GM19238 (cell line): Measurements from ENCODE around the gene KDELR3.

Experiments
- DNase-seq: peaks from one replicate; pipeline ENCODE4 v3.0.0; 2011; ENCODE audit warnings: low spot score; ENCODE audit not compliant: insufficient read length

KDELR3 gene

DNA sequence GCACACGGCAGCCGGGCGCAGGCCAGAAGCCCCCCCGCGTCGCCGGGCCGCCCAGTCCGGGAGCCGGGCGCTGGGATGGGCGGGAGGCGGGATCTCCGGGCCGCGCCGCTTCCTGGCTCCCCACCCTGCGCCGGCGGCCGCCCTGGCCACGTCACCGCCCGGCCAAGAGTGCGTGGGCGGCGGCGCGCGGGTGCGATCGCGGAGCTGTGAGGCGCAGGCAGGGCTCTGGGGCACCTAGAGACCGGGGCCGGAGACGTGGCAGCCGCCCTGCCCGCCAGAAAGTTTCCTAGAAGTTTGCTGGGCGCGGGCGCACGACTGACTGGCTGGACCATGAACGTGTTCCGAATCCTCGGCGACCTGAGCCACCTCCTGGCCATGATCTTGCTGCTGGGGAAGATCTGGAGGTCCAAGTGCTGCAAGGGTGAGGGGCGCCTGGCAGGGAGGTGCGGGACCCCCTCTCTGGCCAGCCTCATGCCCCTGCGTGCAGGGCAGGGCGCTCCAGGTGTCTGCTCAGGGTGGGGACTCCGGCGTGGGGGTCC lies at the start of gene KDELR3:
KDELR3 (plus strand) TSS at position 193 of the 539 bp plus-strand sequence; CDS start at position 331, 138 bp downstream.
- no peak for DNase-seq

DNA sequence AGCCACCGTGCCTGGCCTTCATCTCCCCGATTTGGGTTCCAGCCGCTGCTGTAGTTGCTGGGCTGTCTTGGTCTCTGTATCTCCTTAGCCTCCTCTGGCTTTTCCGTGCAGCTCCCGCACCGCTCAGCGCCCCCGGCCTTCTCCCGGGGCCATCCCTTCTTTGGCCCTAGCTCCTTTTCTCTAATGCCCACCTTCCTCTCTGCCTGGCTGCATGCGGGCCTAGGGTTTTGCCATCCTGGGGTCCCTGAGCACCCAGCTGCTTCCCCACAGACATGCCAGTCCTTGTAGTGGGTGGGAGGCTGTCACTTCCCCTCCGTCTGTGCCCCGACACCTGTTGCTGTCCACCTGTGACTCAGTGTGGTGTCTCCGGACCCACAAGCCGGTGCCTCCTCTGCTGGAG lies 49.3 kb upstream of the KDELR3 start:
- no peak for DNase-seq

DNA sequence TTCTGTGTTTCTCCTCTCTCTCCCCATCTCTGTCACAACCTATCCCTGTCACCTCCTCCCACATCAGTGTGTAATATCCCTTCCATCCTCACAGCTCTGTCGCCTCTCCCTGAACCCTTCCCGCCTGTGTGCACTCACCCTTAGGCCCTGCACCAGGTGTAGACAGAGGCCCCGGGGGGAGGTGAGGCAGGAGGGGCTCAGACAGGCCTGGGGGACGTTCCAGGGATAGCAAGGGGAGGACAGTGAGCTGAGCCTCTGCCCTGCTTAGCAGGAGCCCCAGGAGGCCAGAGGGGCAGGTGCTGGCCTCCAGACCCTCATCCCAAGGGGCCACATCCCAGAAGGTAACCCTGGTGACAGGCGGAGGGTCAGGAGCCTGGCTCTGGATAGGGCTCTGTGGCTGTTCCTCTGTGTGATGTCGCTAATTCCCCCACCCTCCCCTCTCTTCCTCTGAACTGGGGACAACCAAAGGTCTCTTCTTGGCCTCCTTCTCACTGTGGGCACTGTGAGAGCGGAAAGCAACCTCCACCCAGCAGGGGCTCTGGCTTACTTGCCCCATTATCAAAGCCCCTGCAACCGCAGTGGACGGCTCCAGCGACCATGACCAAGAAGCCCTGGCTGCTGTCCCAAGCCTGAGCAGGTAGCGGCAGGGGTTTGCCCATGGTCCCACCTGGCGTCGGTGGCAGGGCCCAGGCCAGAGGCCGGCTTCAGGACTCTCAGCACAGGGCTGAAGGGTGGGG lies 48.6 kb upstream of the KDELR3 start:
- no peak for DNase-seq

DNA sequence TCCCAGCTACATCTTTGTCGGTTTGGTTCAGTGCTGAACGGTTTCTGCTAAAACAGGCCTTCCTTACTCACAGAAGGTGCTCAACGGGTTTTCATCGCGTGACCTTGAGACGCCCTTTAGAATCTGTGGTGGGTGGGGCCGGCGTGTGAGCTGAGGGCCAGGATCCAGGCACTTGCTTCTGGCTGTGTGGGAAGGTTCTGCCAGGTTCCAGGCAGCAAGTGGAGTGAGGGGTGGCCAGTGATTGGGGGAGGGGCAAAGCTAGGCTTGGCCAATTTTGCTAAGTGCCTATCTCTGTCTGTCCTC lies 48.1 kb upstream of the KDELR3 start:
- DNase-seq: no peak

DNA sequence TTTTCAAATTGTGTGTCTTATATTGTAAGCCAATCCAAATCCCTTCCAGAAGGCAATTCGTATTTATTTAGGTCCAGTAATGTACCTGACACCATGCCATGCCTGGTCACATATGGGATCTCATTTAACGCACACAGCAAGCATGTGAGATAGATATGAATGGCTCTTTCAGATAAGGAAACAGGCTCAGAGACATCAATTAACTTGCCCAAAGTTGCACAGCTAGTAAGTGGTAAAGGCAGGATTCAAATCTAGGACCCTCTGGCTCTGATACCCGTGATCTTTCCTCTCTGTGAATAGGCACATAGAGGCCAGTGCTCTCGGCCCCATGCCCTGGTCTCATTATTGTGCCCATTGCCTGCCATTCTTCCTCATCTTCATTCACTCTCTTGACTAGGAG lies 47.2 kb upstream of the KDELR3 start:
- DNase-seq: no peak

DNA sequence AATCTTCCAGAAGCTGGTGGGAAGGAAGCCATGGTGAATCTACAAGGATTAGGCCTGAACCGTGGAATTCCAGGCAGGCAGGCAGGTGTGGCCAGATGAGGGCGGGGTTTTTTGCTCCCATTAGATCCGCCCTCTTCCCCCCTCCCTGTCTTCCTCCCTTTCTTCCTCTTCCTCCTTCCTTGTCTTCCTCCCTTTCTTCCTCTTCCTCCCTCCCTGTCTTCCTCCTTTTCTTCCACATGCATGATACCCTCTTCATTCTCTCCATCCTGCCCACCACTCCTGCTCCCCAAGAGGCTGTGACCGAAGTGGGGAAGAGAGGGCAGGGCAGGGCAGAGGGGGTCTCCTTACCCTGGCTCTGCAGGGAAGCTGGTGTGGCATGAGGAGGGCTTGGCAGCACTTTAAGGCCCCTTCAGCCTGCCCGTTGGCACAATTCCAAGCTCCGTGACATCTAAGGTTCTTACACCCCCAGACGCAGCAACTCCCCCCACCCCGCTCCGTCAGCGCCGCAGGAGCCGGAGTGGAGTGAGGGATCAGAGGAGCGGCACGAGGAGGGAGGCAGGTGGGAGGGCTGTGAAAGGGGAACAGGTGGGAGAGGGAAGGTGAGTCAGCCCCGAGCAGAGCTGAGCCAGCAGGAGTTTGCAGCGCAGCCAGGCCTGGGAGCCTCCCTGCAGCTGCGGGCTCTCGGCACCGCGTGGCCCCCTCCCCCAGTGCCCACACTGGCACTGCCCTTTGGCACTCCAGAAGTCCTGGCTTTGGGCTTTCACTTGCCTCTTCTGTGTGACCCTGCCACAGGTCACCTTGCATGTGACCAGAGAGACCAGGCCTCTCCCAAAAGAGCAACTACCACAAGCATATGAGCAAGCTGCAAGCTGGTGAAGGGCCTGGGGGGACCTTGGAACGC lies 45.0 kb upstream of the KDELR3 start:
- DNase-seq: no peak

DNA sequence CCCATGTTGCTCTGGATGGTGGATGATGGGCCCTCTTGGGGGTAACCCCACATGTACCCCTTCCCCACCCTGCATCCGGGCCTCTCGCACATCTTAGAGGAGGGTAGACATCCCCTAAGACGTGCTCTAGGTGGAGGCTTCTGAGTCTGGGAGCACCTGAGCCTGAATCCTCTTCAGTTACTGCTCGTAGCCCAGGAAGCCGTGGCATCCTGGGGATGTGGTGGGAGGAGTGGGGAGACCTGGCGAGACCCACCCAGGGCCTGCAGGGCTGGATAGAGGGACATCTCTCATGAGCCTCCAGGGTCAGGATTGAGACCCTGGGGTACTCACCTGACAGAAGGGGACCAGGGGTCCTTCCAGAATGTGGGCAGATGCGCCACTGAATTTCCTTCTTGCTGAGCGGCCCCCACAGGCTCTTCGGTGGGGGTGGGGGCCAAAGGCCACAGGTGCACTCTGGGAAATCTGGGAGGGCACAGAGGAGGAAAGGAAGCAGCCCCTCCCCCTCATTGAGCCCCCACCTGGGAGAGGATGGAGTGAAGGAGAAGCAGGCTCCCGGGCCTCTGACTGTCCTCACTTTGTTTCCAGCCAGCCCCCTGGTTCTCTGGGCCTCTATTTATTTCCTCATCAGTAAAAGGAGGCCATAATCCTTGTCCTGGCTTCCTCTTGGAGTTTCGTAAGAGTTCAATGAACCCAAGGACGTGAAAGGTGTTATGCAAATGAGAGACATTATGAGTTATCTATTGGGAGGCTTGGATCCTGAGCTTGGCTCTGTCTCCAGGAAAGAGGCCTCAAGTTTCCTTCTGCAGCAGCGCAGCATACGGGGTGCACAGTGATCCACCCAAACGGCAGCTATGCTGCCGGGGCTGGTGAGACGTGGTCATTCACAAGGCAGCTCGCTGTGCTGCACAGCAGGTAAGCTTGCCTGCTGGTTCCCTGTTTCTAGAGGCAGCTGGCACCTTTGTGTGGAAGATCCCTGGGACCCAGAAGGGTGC lies 44.1 kb upstream of the KDELR3 start:
- no peak for DNase-seq

DNA sequence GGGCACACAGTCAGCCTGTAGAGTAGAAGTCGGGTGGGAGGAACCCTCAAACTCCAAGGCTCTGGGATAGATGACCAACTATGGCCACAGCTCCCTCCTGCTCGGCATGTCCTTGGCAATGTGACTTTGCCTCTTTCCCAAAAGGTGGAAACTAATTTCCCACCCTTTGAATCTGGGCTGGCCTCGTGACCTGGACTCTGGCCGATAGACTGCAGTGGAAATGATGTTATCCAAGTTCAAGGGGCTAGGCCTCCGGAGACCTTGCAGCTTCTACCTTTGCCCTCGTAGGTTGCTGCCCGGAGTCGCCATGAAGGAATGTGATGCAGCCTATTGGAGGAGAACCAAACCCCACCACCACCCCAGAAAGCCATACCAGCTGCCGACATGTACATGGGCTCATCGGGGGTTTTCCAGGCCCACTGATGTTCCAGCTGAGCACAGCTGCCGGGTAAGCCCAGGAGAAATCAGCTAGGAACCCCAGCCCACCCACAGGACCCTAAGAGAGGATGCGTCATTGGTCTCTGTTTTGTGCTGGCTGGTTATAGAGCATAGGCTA lies 43.3 kb upstream of the KDELR3 start:
- DNase-seq: no peak

DNA sequence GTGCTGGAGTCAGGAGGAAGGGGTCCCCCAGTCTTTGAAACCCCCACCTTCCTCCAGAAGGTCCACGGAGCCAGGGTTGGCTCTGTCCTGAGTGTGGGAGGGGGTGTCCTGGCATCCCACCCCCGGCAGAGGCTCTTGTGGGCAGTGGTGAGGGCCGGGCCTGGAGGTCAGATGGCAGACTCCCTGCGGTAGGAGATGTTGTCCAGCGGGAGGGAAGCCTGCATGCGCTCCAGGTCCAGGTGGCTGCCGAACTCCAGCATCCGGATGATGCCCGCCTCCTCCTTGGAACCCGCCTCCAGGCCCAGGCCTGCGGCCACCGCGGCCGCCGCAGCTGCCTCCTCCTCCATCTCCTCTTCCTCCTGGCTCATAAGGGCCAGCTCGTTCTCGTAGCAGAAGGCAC lies 41.3 kb upstream of the KDELR3 start:
- no peak for DNase-seq

DNA sequence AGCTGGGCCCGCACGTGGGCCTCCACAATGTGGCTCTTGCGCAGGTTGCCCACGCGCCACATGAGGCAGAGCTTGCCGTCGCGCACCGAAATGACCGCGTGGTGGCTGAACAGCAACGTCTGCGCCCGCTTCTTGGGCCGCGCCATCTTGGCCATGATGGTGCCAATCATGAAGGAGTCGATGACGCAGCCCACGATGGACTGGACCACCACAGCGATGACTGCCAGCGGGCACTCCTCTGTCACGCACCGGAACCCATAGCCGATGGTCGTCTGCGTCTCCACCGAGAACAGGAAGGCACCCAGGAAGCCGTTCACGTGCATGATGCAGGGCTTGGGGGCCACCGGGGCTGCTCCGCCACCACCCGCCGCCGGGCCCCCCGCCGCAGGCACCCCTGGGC lies 40.4 kb upstream of the KDELR3 start:
- no peak for DNase-seq

DNA sequence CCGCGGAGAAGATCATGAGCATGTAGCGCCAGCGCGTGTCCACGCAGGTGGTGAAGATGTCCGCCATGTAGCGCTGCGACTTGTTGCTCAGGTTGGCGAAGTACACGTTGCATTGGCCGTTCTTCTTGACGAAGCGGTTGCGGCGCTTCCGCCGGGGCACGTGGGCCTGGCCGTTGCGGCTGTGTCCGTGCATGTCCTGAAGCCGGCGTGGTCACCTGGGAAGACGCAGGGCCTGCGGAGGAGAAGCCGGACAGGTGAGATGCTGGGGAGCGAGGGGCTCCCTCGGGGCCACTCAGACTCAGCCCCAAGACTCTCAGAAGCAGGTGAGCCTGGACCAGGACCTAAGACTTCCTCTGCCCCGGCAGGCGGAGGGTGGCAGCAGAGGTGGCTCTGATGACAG lies 40.0 kb upstream of the KDELR3 start:
- no peak for DNase-seq

DNA sequence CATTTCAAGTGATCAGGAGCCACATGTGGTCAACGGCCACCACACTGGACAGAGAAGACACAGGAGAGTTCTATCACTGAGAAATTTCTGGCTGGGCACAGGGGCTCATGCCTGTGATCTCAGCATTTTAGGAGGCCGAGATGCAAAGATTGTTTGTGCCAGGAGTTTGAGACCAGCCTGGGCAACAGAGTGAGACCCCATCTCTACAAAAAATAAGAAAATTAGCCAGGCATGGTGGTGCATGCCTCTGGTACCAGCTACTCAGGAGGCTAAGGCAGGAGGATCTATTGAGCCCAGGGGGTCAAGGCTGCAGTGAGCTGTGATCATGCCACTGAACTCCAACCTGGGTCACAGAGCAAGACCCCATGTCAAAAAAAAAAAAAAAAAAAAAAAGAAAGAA lies 39.2 kb upstream of the KDELR3 start:
- no peak for DNase-seq

DNA sequence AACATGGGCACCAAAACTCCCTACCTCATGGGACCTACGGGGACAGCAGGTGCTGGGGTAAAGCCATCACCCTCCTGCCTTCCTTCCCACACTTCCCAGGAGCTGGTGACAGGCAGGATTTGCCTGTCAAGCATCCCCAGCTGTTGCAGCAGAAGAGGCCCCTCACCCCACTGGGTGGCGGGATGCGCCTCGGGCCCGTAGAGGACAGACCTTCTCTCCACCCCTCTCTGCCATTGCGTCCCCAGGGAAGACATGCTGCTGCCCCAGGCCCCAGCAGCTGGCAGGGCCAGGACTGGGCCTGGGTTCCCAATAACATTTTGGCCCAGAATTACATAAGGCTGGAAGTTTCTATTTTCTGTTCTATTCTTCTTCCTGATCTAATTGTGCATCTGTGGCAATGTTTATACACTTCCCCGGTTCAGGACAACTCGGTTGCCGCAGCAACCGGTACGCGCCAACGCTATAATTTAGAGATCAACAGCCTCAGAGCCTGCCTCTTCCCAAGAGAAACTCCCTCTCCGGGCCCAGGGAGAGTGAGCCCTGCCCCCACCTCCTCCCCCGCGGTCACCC lies 38.3 kb upstream of the KDELR3 start:
- no peak for DNase-seq

DNA sequence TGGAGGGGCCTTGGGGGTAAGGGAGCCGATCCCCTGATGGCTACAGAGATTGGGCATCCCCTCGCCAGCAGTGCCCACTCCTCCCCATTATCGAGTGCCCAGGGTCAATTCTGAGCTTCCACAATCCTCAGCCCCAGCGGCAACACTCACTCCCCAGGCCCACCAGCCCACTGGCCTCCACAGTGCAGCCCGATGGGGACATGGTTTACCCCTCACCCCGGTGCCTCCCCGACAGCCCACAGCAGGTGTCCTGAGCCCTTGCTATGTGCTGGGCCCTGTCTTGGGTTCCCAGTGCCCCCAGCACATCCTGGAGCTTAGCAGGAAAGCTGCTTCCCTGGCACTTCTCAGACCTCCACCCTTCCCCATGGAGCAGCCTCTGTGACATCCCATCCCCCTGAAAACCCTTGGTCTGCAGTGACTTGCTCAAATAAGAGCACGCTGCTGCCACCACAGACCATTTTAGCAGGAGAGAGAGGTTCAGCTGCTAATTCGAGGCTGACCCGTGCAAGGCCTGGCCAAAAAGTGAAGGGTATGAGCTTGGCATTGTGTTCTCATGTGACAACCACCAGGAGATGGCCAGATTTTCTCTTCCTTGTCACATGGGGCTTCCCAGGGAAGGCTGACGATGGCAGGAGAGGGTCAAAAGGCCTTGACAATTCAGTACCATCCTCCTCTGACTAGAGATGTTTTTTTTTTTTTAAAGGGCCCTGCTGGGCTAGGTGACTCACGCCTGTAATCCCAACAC lies 36.5 kb upstream of the KDELR3 start:
- no peak for DNase-seq

DNA sequence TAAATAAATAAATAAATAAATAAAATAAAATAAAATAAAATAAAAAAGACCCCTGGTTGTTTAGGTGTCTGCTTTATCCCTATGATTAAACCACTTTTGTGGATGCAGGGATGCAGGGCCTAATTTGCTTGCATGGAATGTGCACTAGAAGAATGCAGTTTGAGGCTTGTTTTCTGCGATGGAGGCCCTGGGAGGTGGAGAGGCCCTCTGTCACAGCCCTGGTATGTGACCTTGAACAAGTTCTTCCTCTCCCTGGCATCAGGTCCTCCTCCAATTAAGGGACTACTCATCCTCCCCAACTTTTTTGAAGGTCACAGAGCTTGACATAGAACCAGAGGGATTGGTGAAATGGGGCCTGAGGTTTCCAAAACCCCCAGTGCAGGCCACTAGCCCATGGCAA lies 35.6 kb upstream of the KDELR3 start:
- no peak for DNase-seq

DNA sequence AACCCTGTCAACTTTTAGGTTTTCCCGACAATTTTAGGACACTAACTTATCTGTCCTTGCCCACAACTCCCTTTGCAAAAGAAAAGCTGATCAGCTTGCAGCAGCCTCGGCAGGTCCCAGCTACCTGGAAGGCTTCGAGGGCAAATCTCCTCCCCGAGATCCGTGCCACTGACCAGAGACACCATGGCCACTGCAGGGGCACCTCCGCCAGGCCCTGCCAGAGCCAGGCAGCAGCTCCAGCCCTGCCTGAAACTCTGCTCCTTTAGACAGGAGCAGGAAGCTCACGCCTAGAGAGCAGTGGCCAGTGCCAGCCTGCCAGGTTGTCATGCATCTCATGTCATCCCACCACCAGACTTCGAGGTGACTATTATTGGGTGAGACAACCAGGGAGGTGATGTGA lies 34.0 kb upstream of the KDELR3 start:
- DNase-seq: no peak

DNA sequence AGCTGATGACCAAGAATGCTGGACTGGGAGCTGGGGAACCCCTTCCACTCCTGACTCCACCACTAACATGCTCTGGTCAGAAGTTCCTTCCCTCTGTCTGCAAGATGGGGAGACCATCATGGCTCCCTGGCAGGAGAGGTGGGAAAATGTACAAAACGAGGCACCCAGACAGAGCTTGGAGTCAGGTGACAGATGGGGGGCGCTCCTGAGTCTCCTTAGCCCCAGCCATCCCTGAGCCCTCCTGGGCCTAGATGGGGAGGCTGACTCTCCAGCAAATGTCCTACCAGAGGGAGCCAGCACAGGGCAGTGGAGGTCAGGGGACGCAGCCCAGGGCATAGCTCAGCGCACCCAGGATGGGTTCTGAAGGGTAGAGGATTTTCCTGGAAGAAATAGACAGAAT lies 32.9 kb upstream of the KDELR3 start:
- no peak for DNase-seq

DNA sequence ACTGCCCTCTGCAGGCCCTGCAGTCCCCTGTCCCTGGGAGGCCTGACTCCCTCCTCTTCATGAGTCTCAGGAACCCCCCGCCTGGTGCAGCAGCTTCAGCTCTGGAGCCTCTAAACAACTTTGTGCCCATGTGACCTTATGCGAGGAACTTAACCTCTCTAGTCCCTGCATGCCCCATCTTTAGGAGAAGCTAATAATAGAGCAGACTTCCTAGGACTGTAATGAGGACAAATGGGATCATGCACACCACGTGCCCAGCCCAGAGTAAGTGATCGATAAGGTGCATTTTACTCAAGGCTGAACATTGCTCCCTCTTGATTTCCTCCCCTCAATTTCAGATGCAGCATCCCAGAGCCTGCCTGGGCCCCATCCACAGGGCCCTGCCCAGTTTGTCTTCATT lies 31.9 kb upstream of the KDELR3 start:
- no peak for DNase-seq

DNA sequence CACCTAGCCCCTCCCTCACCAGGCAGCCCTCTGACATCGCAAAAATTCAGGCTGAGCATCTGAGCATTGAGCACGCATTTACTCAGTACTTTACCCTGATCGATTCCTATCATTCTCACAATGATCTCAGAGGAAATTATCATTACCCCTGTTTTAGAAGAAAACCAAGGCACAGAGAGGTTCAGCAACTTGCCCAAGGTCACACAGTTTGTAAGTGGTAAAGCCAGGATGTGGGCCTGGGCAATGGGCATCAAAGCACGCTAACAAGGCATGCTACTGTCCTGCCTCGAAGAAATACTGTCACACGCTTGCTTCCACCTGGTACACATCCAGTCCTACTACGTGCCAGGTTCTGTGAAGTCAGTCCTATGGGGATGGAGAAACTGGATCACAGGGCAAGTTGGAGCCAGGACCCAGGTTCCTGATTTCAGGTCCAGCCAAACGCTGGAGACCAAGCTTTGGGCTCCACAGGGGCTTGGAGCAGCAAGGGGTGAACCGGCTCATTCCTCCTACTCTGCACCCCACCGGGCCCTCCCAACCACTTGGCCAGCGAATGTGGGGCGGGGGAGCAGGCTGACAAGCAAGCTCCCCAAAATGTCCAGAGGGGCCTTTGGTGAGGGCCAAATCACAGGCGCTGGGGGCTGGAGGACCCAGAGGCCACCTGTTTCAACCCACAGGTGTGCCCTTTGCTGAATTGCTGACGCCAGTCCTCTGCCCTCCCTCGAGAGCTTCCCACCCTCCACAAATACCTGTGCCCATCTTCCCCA lies 31.1 kb upstream of the KDELR3 start:
- DNase-seq: no peak
